ENCODE data around the gene MTHFS.
"Not testable (repeated sequence)": the region's sequence is repeated elsewhere in the genome, so short reads cannot be mapped to it uniquely, and the experiment has no call there.

The MTHFS gene

DNA sequence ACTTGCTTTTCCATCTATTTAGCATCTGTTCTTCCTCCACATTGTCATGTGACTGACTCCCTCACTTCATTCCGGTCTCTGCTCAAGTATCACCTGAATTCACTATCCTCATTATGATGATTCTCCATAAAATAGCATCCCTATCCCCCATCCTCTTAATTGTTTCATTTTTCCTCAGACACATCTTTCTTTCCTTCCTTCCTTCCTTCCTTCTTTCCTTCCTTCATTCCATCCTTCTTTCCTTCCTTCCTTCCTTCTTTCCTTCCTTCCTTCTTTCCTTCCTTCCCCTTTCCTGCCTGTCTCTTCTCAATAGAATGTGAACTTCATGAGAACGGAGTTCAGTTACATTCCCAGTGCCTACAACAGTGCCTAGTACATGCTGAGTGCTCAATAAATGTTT, 32.6 kb upstream of the MTHFS start:
- H3K27ac ChIP-seq (ENCODE audit: low read length): no peak overlapping the region
- no peak for DNase-seq (ENCODE audit: low read depth, low spot score)
- H3K27me3 ChIP-seq (ENCODE audit: control insufficient read depth, insufficient read depth, low read length): no peaks in the 10 kb centered on the region
- WGBS (ENCODE audit: insufficient coverage, insufficient read length): no CpG with 5 or more reads among the region's 2 CpGs
- no peaks in the 10 kb centered on the region for H3K36me3 ChIP-seq (ENCODE audit: control insufficient read depth, insufficient read depth, low read length)
- no peaks in the 10 kb centered on the region for H3K4me1 ChIP-seq (ENCODE audit: control insufficient read depth, insufficient read depth, low read length)
- no peaks in the 10 kb centered on the region for H3K9me3 ChIP-seq (ENCODE audit: control insufficient read depth, insufficient read depth, low read length)
- no peak overlapping the region for H3K4me3 ChIP-seq (ENCODE audit: low read length)

DNA sequence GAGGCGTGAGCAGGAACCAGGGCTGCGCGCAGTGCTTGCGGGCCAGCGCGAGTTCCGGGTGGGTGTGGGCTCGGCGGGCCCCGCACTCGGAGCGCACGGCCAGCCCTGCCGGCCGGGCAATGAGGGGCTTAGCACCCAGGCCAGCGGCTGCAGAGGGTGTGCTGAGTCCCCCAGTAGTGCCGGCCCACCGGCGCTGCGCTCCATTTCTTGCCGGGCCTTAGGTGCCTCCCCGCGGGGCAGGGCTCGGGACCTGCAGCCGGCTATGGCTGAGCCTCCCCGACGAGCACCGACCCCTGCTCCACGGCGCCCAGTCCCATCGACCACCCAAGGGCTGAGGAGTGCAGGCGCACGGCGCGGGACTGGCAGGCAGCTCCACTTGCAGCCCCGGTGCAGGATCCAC, 29.3 kb upstream of the MTHFS start:
- not testable (repeated sequence) for H3K4me1 ChIP-seq (ENCODE audit: control insufficient read depth, insufficient read depth, low read length); H3K27me3 ChIP-seq (ENCODE audit: control insufficient read depth, insufficient read depth, low read length); H3K4me3 ChIP-seq (ENCODE audit: low read length); DNase-seq (ENCODE audit: low read depth, low spot score); H3K9me3 ChIP-seq (ENCODE audit: control insufficient read depth, insufficient read depth, low read length); H3K36me3 ChIP-seq (ENCODE audit: control insufficient read depth, insufficient read depth, low read length); H3K27ac ChIP-seq (ENCODE audit: low read length)
- no CpG with 5 or more reads among the region's 36 CpGs for WGBS (ENCODE audit: insufficient coverage, insufficient read length)

DNA sequence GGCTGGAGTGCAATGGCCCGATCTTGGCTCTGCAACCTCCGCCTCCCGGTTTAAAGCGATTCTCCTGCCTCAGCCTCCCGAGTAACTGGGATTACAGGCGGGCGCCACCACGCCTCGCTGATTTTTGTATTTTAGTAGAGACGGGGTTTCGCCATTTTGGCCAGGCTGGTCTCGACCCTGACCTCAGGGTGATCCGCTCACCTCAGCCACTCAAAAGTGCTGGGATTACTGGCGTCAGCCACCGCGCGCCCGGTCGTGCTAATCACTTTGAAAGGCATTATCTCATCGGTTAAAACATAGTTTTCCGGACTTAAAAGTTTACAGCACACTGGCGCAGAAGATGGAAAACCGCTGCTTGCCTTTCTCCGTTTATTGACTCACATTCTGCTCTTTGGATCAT, 27.6 kb upstream of the MTHFS start:
- Histone ChIP-seq H3K27me3 (ENCODE audit: control insufficient read depth, insufficient read depth, low read length) (no peaks in the 10 kb centered on the region), H3K36me3 (ENCODE audit: control insufficient read depth, insufficient read depth, low read length) (peaks cover under 1% of the 10 kb centered on the region; the same call in 1 of the 2 replicates), H3K27ac (ENCODE audit: low read length) (no peak overlapping the region), H3K4me3 (ENCODE audit: low read length) (no peak overlapping the region; the same call in 1 of the 2 replicates), H3K4me1 (ENCODE audit: control insufficient read depth, insufficient read depth, low read length) (no peaks in the 10 kb centered on the region), H3K9me3 (ENCODE audit: control insufficient read depth, insufficient read depth, low read length) (peaks cover 2% of the 10 kb centered on the region; the same call in 1 of the 2 replicates)
- WGBS (ENCODE audit: insufficient coverage, insufficient read length): no CpG with 5 or more reads among the region's 24 CpGs
- no peak for DNase-seq (ENCODE audit: low read depth, low spot score)

DNA sequence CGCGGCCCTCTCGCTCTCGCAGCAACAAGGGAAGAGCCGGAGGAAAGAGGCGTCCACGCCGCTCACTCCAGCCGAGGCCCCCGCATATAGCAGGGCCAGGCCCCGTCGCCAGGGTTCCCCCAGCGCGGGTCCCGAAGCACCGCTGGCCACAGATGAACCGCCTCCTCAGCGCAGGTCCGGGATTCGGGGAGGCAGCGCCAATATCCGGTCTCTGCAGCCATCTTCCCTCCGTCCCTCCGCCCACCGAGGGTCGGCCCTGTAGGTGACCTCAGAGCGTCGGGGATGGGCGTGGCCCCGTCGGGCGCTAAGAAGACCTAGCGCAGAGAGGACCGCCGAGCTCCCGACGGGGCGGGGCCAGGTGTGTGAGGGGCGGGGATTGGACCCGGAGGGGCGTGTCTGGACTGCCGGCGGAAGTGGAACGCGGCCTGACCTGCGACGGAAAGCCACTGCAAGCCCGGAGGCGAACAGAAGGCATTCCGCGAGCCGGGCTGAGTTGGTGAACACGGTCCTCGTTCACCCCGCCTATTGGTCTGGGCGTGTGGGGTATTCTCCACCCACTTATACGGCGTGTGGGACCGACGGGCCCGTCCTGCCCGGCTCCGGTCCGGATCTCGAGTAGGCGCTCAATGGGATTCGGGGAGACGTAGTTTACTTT, 26.8 kb upstream of the MTHFS start:
- Histone ChIP-seq H3K4me1 (ENCODE audit: control insufficient read depth, insufficient read depth, low read length) (no peaks in the 10 kb centered on the region), H3K36me3 (ENCODE audit: control insufficient read depth, insufficient read depth, low read length) (peaks cover 4% of the 10 kb centered on the region; the same call in 1 of the 2 replicates), H3K27ac (ENCODE audit: low read length) (no peak overlapping the region), H3K4me3 (ENCODE audit: low read length) (peak overlapping the region; percentile 96), H3K9me3 (ENCODE audit: control insufficient read depth, insufficient read depth, low read length) (peaks cover 2% of the 10 kb centered on the region; the same call in 1 of the 2 replicates), H3K27me3 (ENCODE audit: control insufficient read depth, insufficient read depth, low read length) (no peaks in the 10 kb centered on the region)
- DNase-seq (ENCODE audit: low read depth, low spot score): peak; percentile 98
- WGBS (ENCODE audit: insufficient coverage, insufficient read length): no CpG with 5 or more reads among the region's 68 CpGs

DNA sequence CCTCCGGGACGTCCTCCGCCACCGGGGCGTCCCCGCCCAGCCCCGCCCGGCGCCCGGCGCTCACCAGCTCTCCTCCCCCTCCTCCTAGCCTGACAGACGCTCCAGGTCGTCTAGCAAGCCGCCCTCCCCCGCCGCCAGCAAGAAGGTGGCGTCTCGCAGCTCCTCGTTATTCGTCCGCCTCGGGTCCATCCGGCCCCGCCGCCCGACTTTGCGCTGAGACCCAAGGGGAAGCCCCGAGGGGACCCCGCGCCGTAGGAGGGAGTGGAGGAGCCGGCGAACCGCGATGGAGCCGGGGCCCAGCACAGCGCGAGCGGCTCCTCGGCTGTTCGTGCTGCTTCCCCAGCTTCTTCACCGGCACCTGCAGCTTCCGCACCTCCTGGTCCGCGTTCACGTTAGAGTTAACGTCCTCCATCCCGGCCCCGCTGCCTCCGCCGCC, 26.3 kb upstream of the MTHFS start:
- Histone ChIP-seq H3K4me1 (ENCODE audit: control insufficient read depth, insufficient read depth, low read length) (no peaks in the 10 kb centered on the region; the same call in 1 of the 2 replicates), H3K4me3 (ENCODE audit: low read length) (peak overlapping the region; percentile 96), H3K27ac (ENCODE audit: low read length) (no peak overlapping the region), H3K36me3 (ENCODE audit: control insufficient read depth, insufficient read depth, low read length) (peaks cover 4% of the 10 kb centered on the region; the same call in 1 of the 2 replicates), H3K27me3 (ENCODE audit: control insufficient read depth, insufficient read depth, low read length) (no peaks in the 10 kb centered on the region), H3K9me3 (ENCODE audit: control insufficient read depth, insufficient read depth, low read length) (peaks cover 2% of the 10 kb centered on the region)
- DNase-seq (ENCODE audit: low read depth, low spot score): no peak
- WGBS (ENCODE audit: insufficient coverage, insufficient read length): no CpG with 5 or more reads among the region's 51 CpGs

DNA sequence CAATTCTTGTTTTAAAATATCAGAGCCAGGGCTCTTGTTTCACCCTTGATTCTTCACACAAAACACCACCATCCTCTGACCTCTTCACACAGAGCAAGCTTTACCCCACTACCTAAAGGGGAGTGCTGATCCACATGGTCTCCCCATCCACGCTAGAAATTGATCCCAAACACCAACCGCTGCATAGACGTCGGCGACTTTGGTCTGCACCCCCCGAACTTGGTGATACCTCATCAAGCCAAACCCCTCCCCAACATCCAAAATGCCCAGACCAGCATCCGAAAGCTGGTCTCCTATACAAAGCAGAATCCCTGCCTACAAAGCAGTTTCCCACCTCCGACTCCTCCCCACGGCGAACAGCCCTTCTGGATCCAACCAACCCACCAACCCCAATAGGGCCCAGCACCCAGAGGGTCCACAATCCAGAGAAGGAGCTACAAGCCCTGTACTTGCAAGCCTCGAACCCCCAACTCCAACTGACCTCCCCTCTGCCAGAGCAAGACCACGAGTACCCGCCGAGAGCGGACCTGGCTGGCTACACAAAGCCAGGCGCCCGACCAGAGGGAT, 25.8 kb upstream of the MTHFS start:
- Histone ChIP-seq H3K4me3 (ENCODE audit: low read length) (peak overlapping the region; percentile 96), H3K4me1 (ENCODE audit: control insufficient read depth, insufficient read depth, low read length) (no peaks in the 10 kb centered on the region; the same call in 1 of the 2 replicates), H3K9me3 (ENCODE audit: control insufficient read depth, insufficient read depth, low read length) (peaks cover 3% of the 10 kb centered on the region), H3K36me3 (ENCODE audit: control insufficient read depth, insufficient read depth, low read length) (peaks cover 4% of the 10 kb centered on the region; the same call in 1 of the 2 replicates), H3K27me3 (ENCODE audit: control insufficient read depth, insufficient read depth, low read length) (no peaks in the 10 kb centered on the region), H3K27ac (ENCODE audit: low read length) (no peak overlapping the region)
- DNase-seq (ENCODE audit: low read depth, low spot score): no peak
- WGBS (ENCODE audit: insufficient coverage, insufficient read length): no CpG with 5 or more reads among the region's 17 CpGs

DNA sequence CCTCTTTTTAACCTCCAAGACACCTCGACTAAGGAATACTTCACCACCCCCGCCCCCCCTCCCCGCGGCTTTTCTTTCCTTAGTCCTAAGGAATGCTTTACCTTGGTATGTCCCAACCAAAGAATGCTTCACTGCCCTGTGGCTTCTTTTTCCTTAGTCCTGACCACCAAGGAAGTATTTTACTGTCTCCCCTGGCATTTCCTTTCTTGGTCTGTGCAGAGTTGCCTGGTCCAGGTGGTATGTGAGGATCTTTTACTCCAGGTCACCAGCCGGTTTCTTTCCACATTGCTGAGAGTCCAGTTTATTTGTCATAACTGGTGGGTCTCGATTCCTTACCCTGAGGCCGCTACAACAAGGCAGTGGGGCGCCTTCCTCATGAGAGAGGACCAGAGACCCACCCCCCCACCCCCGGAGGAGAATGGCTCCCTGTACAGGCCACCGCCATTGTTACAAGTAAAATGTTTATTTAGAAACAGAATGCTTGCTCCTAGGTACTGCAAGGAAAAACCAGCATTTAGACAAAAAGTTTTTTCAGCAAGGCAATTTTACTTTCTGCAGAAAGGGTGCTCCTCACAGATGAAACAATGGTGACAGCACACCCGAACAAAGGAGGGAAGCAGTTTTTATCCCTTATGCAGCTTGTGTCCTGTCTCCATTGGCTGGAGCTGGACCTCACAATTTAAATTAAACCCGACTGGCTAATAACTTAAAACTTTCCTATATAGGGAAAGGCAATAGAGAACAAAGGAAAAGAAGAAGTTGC, 23.1 kb upstream of the MTHFS start:
- H3K27ac ChIP-seq (ENCODE audit: low read length): no peak overlapping the region
- no CpG with 5 or more reads among the region's 12 CpGs for WGBS (ENCODE audit: insufficient coverage, insufficient read length)
- no peak for DNase-seq (ENCODE audit: low read depth, low spot score)
- no peak overlapping the region for H3K4me3 ChIP-seq (ENCODE audit: low read length)
- peaks cover 4% of the 10 kb centered on the region; the same call in 1 of the 2 replicates for H3K36me3 ChIP-seq (ENCODE audit: control insufficient read depth, insufficient read depth, low read length)
- H3K27me3 ChIP-seq (ENCODE audit: control insufficient read depth, insufficient read depth, low read length): no peaks in the 10 kb centered on the region
- no peaks in the 10 kb centered on the region; the same call in 1 of the 2 replicates for H3K4me1 ChIP-seq (ENCODE audit: control insufficient read depth, insufficient read depth, low read length)
- peaks cover 5% of the 10 kb centered on the region for H3K9me3 ChIP-seq (ENCODE audit: control insufficient read depth, insufficient read depth, low read length)

DNA sequence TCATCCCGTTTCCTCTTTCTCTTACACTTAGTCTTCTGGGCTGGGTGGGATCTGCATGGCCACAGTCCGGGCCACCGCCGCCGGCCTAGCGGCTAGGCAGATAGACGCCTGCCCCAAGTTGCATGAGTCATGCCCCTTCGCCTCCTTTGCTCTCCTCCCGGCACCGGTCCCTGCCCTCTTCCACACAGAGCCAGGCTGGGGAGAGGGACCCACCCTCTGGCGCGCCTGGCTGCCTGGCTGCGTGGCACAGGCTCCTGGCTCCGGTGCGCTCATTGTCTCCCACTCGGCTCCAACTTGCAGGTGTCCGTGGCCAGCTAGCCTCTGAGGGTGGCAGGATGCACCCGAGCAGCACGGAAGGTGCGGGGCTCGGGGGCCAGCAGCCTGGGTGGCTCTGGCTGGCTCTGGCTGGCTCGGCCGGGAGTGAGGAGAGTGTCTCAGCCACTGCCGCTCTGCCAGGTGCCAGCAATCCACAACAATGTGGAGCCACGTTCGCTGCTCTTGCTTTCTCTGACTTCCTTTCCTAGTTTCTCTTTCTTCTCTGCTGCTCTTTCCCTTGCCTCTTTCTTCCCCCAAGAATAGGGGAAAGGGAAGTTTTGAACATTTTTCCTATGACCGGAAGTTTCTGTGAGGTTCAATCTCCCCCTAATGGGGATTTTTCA, 22.4 kb upstream of the MTHFS start:
- H3K9me3 ChIP-seq (ENCODE audit: control insufficient read depth, insufficient read depth, low read length): peaks cover 5% of the 10 kb centered on the region
- H3K36me3 ChIP-seq (ENCODE audit: control insufficient read depth, insufficient read depth, low read length): peaks cover 4% of the 10 kb centered on the region; the same call in 1 of the 2 replicates

DNA sequence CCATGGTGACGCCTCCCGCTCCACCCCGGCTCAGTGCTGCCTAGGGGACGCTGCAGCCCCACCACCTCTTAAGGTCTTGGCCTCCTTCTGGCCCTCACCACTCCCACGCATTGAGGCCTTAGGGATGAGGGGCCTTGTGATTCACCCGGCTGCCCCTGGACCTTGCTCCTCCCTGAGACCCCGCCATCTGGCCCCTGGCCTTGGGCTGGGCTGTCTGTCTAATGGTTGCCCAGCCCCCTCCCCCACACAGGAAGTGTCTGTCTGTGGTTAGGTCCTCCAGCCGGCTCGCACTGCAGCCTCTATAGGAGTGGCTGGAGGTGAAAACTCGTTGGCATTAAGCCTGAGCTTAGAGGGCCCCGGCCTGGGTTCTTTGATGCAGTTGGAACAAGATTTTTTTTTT, 21.5 kb upstream of the MTHFS start:
- no CpG with 5 or more reads among the region's 11 CpGs for WGBS (ENCODE audit: insufficient coverage, insufficient read length)

More for the DNA sequence above, 22.4 kb upstream of the MTHFS start:
- no peak for DNase-seq (ENCODE audit: low read depth, low spot score)
- no peak overlapping the region for H3K4me3 ChIP-seq (ENCODE audit: low read length)
- no CpG with 5 or more reads among the region's 27 CpGs for WGBS (ENCODE audit: insufficient coverage, insufficient read length)
- H3K4me1 ChIP-seq (ENCODE audit: control insufficient read depth, insufficient read depth, low read length): no peaks in the 10 kb centered on the region; the same call in 1 of the 2 replicates
- H3K27ac ChIP-seq (ENCODE audit: low read length): no peak overlapping the region
- no peaks in the 10 kb centered on the region for H3K27me3 ChIP-seq (ENCODE audit: control insufficient read depth, insufficient read depth, low read length)

More for the DNA sequence above, 21.5 kb upstream of the MTHFS start:
- Histone ChIP-seq H3K4me1 (ENCODE audit: control insufficient read depth, insufficient read depth, low read length) (no peaks in the 10 kb centered on the region; the same call in 1 of the 2 replicates), H3K4me3 (ENCODE audit: low read length) (no peak overlapping the region), H3K27me3 (ENCODE audit: control insufficient read depth, insufficient read depth, low read length) (no peaks in the 10 kb centered on the region), H3K9me3 (ENCODE audit: control insufficient read depth, insufficient read depth, low read length) (peaks cover 5% of the 10 kb centered on the region), H3K36me3 (ENCODE audit: control insufficient read depth, insufficient read depth, low read length) (peaks cover 4% of the 10 kb centered on the region; the same call in 1 of the 2 replicates), H3K27ac (ENCODE audit: low read length) (no peak overlapping the region)
- no peak for DNase-seq (ENCODE audit: low read depth, low spot score)

Data from iPS DF 6.9 (cell line).